ENCODE measurements around the gene NMU. TPM values are rescaled to one million over a fixed set of nuclear protein-coding genes. Genes with fewer than 3 reads are reported as not detected.

NMU gene
- polyA plus RNA-seq, 1 donor = 1.3 TPM

- Histone ChIP-seq H3K27me3 (ENCODE audit: control insufficient read depth, insufficient read depth, low read length) (no peaks in the 10 kb centered on the region), H3K4me3 (ENCODE audit: low read length) (peak within 1 kb of the TSS; percentile 82), H3K27ac (ENCODE audit: low read length) (peak within 1 kb of the TSS; percentile 90), H3K36me3 (ENCODE audit: control insufficient read depth, insufficient read depth, low read length) (no peaks in the 10 kb centered on the region), H3K4me1 (ENCODE audit: control insufficient read depth, insufficient read depth, low read length) (peaks cover 19% of the 10 kb centered on the region), H3K9me3 (ENCODE audit: control insufficient read depth, low read depth, low read length) (peaks cover 2% of the 10 kb centered on the region)
- no CpG with 5 or more reads among the region's 71 CpGs for WGBS (ENCODE audit: insufficient coverage, low lambda C conversion rate)
- DNase-seq = peak; percentile 82 to 92
Observed at GRCh38 chr4:55546756-55547465, 89.2 kb downstream of the NMU start, which contains the start of gene CLOCK. Gene CLOCK (minus strand): TSS chr4:55546909. CDS start chr4:55482785, 64,124 bp downstream.

GRCh38 chr4:55546506-55546755 is 89.7 kb downstream of the NMU start:
- Histone ChIP-seq H3K9me3 (ENCODE audit: control insufficient read depth, low read depth, low read length) (peaks cover 2% of the 10 kb centered on the region), H3K4me3 (ENCODE audit: low read length) (peak overlapping the region; percentile 82), H3K4me1 (ENCODE audit: control insufficient read depth, insufficient read depth, low read length) (peaks cover 19% of the 10 kb centered on the region), H3K36me3 (ENCODE audit: control insufficient read depth, insufficient read depth, low read length) (no peaks in the 10 kb centered on the region), H3K27ac (ENCODE audit: low read length) (peak overlapping the region; percentile 90), H3K27me3 (ENCODE audit: control insufficient read depth, insufficient read depth, low read length) (no peaks in the 10 kb centered on the region)
- no peak for DNase-seq
- WGBS (ENCODE audit: insufficient coverage, low lambda C conversion rate) = no CpG with 5 or more reads among the region's 16 CpGs

GRCh38 chr4:55545641-55546505 is 90.2 kb downstream of the NMU start:
- no peaks in the 10 kb centered on the region for H3K27me3 ChIP-seq (ENCODE audit: control insufficient read depth, insufficient read depth, low read length)
- H3K27ac ChIP-seq (ENCODE audit: low read length) = peak overlapping the region; percentile 90
- DNase-seq = peak; percentile 78 to 91
- no CpG with 5 or more reads among the region's 87 CpGs for WGBS (ENCODE audit: insufficient coverage, low lambda C conversion rate)
- peak overlapping the region; percentile 82 for H3K4me3 ChIP-seq (ENCODE audit: low read length)
- peaks cover 19% of the 10 kb centered on the region for H3K4me1 ChIP-seq (ENCODE audit: control insufficient read depth, insufficient read depth, low read length)
- peaks cover 2% of the 10 kb centered on the region for H3K9me3 ChIP-seq (ENCODE audit: control insufficient read depth, low read depth, low read length)
- no peaks in the 10 kb centered on the region for H3K36me3 ChIP-seq (ENCODE audit: control insufficient read depth, insufficient read depth, low read length)

Other genes with a start within 250 kb of the NMU start
- gene TMEM165, start 240.3 kb downstream of the NMU start, polyA plus RNA-seq = 59.3 TPM
- 16.5 TPM for gene CLOCK, start 89.4 kb downstream of the NMU start, polyA plus RNA-seq
- gene PDCL2, start 44.1 kb downstream of the NMU start, polyA plus RNA-seq = not detected
- gene EXOC1L, start 183.5 kb upstream of the NMU start, polyA plus RNA-seq = not detected
- 38.2 TPM for gene EXOC1, start 217.3 kb upstream of the NMU start, polyA plus RNA-seq

Data from large intestine (tissue), 3 donors.